ENCODE results near the gene PREX1.

- no peak for TF ChIP-seq POLR2A (IDR thresholded peaks at IDR 0.05)
- TF ChIP-seq, protein P1, sequence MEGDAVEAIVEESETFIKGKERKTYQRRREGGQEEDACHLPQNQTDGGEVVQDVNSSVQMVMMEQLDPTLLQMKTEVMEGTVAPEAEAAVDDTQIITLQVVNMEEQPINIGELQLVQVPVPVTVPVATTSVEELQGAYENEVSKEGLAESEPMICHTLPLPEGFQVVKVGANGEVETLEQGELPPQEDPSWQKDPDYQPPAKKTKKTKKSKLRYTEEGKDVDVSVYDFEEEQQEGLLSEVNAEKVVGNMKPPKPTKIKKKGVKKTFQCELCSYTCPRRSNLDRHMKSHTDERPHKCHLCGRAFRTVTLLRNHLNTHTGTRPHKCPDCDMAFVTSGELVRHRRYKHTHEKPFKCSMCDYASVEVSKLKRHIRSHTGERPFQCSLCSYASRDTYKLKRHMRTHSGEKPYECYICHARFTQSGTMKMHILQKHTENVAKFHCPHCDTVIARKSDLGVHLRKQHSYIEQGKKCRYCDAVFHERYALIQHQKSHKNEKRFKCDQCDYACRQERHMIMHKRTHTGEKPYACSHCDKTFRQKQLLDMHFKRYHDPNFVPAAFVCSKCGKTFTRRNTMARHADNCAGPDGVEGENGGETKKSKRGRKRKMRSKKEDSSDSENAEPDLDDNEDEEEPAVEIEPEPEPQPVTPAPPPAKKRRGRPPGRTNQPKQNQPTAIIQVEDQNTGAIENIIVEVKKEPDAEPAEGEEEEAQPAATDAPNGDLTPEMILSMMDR (IDR thresholded peaks at IDR 0.05 in 4 of 5, conservative IDR thresholded peaks at IDR 0.05 in 1 of 5): no peak
Observed at GRCh38 chr20:48703107-48703506, 124.7 kb downstream of the PREX1 start.

Data from gastrocnemius medialis (tissue), 4 donors.